Neural progenitor cell (in vitro differentiated cells): ENCODE data around the gene AMN. TPM values are rescaled to one million over a fixed set of nuclear protein-coding genes. Genes with fewer than 3 reads are reported as not detected.
"Not testable (repeated sequence)": the region's sequence is repeated elsewhere in the genome, so short reads cannot be mapped to it uniquely, and the experiment has no call there.

ENCODE experiments used
- DNase-seq: peaks from one replicate; pipeline ENCODE4 v3.0.0-alpha.2; 2016; ENCODE audit warnings: low spot score
- H2AFZ ChIP-seq: fragments of 200-600 bp; sonication (generic); replicated peaks from 2 replicates; pipeline ENCODE4 v1.6.1; 2016; ENCODE audit warnings: antibody characterized with exemption
- H3F3A ChIP-seq: fragments of 200-600 bp; sonication (generic); 2 replicates; pipeline ENCODE4 v1.6.1; 2016; ENCODE audit warnings: antibody characterized with exemption, low read depth
- H3K27ac ChIP-seq: fragments of 200-600 bp; sonication (generic); 2 replicates; pipeline ENCODE4 v1.5.1; 2016; ENCODE audit warnings: mild to moderate bottlenecking
- H3K27me3 ChIP-seq: fragments of 200-600 bp; sonication (generic); 2 replicates; pipeline ENCODE4 v1.6.1; 2016; ENCODE audit warnings: mild to moderate bottlenecking, moderate library complexity
- H3K36me3 ChIP-seq: fragments of 200-600 bp; sonication (generic); 2 replicates; pipeline ENCODE4 v1.5.1; 2016
- H3K4me1 ChIP-seq: fragments of 200-600 bp; sonication (generic); 2 replicates; pipeline ENCODE4 v1.6.1; 2016; ENCODE audit warnings: mixed run types
- H3K4me2 ChIP-seq: fragments of 200-600 bp; sonication (generic); 2 replicates; pipeline ENCODE4 v1.6.1; 2016
- H3K4me3 ChIP-seq: fragments of 200-600 bp; sonication (generic); 2 replicates; pipeline ENCODE4 v1.5.1; 2016
- H3K79me2 ChIP-seq: fragments of 200-600 bp; sonication (generic); 2 replicates; pipeline ENCODE4 v1.6.1; 2016; ENCODE audit warnings: low read depth
- H3K9ac ChIP-seq: fragments of 200-600 bp; sonication (generic); 2 replicates; pipeline ENCODE4 v1.6.1; 2016
- H3K9me3 ChIP-seq: fragments of 200-600 bp; sonication (generic); 2 replicates; pipeline ENCODE4 v1.5.1; 2016; ENCODE audit warnings: low read depth
- H4K20me1 ChIP-seq: fragments of 200-600 bp; sonication (generic); 2 replicates; pipeline ENCODE4 v1.6.1; 2016; ENCODE audit warnings: low read depth
- H3K27ac Mint-ChIP-seq: 3 replicates; pipeline ENCODE4 v1.8.0; 2021; ENCODE audit warnings: mixed read lengths
- H3K27me3 Mint-ChIP-seq: 2 replicates; pipeline ENCODE4 v1.8.0; 2022; ENCODE audit warnings: low read depth, mild to moderate bottlenecking, inconsistent platforms, moderate library complexity, mixed read lengths; ENCODE audit not compliant: insufficient read depth
- H3K36me3 Mint-ChIP-seq: 3 replicates; pipeline ENCODE4 v1.8.0; 2021; ENCODE audit warnings: mixed read lengths
- H3K4me1 Mint-ChIP-seq: 3 replicates; pipeline ENCODE4 v1.8.0; 2021; ENCODE audit warnings: mixed read lengths
- H3K4me3 Mint-ChIP-seq: 3 replicates; pipeline ENCODE4 v1.8.0; 2021; ENCODE audit warnings: mild to moderate bottlenecking, moderate library complexity, mixed read lengths
- H3K9me3 Mint-ChIP-seq: 3 replicates; pipeline ENCODE4 v1.8.0; 2020; ENCODE audit warnings: mixed read lengths
- EZH2 ChIP-seq: fragments of 200-600 bp; sonication (generic); IDR thresholded peaks from 2 replicates; pipeline ENCODE4 v1.6.1; 2017; ENCODE audit warnings: antibody characterized with exemption, mild to moderate bottlenecking, moderate library complexity
- EZH2phosphoT487 ChIP-seq: fragments of 200-600 bp; sonication (generic); IDR thresholded peaks from 2 replicates; pipeline ENCODE4 v1.6.1; 2017; ENCODE audit warnings: antibody characterized with exemption
- total RNA-seq: library from RNA; depleted of rRNA; stranded (reverse); fragments of >200 nt; gene quantifications from 2 replicates; pipeline ENCODE4 v1.2.3, GENCODE V29; 2015; ENCODE audit warnings: low replicate concordance
- TF ChIP-seq, protein P1 (sequence below): fragments of 200-600 bp; sonication (generic); IDR thresholded peaks from 2 replicates; pipeline ENCODE4 v1.5.1; 2017; ENCODE audit warnings: antibody characterized with exemption, mild to moderate bottlenecking

The AMN gene
- total RNA-seq, 1 donor from 2014 or later = not detected

DNA sequence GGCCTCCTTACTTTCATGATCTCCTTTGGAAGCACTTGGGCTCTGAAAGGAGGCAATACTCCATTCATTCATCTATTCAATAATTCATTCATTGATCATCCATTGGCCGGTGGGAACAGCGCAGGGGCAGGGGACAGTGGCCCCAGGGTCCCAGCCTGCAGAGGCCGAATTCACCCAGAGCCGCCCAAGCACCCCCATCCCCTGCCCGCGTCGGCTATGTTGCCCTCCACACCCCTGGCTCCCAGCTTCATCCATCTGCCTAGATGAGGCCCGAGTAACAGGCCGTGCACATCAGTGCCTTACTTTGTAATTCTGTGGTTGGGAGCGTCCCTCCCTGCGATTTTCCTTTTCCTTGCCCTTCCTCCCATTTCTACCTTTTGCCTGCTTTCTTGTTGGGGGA, 3.2 kb downstream of the AMN start:
- peak overlapping the region; percentile 9 for H3K4me2 ChIP-seq
- H3K9me3 ChIP-seq = no peaks in the 10 kb centered on the region
- H3K9ac ChIP-seq = no peak overlapping the region
- Mint-ChIP-seq H3K27me3 (peaks cover 21% of the 10 kb centered on the region), H3K4me3 (no peak overlapping the region), H3K9me3 (no peaks in the 10 kb centered on the region), H3K36me3 (no peaks in the 10 kb centered on the region), H3K4me1 (peaks cover 9% of the 10 kb centered on the region), H3K27ac (no peak overlapping the region)
- no peaks in the 10 kb centered on the region for H3K36me3 ChIP-seq
- peaks cover 25% of the 10 kb centered on the region for H3F3A ChIP-seq
- peaks cover 38% of the 10 kb centered on the region for H3K4me1 ChIP-seq
- peaks cover 22% of the 10 kb centered on the region for H4K20me1 ChIP-seq
- TF ChIP-seq EZH2 = no peak
- TF ChIP-seq, protein P1, sequence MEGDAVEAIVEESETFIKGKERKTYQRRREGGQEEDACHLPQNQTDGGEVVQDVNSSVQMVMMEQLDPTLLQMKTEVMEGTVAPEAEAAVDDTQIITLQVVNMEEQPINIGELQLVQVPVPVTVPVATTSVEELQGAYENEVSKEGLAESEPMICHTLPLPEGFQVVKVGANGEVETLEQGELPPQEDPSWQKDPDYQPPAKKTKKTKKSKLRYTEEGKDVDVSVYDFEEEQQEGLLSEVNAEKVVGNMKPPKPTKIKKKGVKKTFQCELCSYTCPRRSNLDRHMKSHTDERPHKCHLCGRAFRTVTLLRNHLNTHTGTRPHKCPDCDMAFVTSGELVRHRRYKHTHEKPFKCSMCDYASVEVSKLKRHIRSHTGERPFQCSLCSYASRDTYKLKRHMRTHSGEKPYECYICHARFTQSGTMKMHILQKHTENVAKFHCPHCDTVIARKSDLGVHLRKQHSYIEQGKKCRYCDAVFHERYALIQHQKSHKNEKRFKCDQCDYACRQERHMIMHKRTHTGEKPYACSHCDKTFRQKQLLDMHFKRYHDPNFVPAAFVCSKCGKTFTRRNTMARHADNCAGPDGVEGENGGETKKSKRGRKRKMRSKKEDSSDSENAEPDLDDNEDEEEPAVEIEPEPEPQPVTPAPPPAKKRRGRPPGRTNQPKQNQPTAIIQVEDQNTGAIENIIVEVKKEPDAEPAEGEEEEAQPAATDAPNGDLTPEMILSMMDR = no peak
- no peak for TF ChIP-seq EZH2phosphoT487
- DNase-seq = no peak
- no peak overlapping the region for H2AFZ ChIP-seq
- H3K4me3 ChIP-seq = no peak overlapping the region
- no peaks in the 10 kb centered on the region for H3K79me2 ChIP-seq
- no peak overlapping the region for H3K27ac ChIP-seq
- H3K27me3 ChIP-seq = peaks cover 100% of the 10 kb centered on the region

DNA sequence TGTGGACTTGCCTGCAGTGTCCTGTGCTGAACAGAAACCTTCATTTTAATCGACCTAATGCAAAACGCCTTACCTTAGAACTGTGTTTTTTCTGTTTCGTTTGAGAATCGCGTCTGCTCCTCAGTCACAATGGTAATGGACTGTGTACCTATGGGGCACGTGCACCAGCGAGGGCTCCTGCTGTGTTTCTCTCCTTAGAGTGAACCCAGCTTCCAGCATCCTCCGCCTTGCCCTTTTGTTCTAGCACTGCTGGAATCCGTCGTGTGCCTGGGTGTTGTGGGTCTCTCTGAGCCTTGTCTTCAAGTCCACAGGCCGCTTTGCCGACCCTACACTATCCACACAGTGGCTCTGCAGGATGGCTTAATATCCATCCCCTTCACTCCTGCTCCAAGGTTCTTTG, 3.6 kb downstream of the AMN start:
- Histone ChIP-seq H3K4me3 (no peak overlapping the region), H4K20me1 (peaks cover 27% of the 10 kb centered on the region), H3K27ac (no peak overlapping the region), H3K4me2 (peak overlapping the region; percentile 9), H3K27me3 (peaks cover 100% of the 10 kb centered on the region), H3F3A (peaks cover 27% of the 10 kb centered on the region), H3K9ac (no peak overlapping the region), H3K36me3 (no peaks in the 10 kb centered on the region), H2AFZ (no peak overlapping the region), H3K4me1 (peaks cover 38% of the 10 kb centered on the region), H3K79me2 (no peaks in the 10 kb centered on the region), H3K9me3 (no peaks in the 10 kb centered on the region)
- Mint-ChIP-seq H3K9me3 (no peaks in the 10 kb centered on the region), H3K36me3 (no peaks in the 10 kb centered on the region), H3K27ac (no peak overlapping the region), H3K27me3 (peaks cover 25% of the 10 kb centered on the region), H3K4me1 (peaks cover 9% of the 10 kb centered on the region), H3K4me3 (no peak overlapping the region)
- DNase-seq = peak; percentile 51
- TF ChIP-seq EZH2phosphoT487 (no peak), EZH2 (no peak)
- TF ChIP-seq, protein P1 = no peak

DNA sequence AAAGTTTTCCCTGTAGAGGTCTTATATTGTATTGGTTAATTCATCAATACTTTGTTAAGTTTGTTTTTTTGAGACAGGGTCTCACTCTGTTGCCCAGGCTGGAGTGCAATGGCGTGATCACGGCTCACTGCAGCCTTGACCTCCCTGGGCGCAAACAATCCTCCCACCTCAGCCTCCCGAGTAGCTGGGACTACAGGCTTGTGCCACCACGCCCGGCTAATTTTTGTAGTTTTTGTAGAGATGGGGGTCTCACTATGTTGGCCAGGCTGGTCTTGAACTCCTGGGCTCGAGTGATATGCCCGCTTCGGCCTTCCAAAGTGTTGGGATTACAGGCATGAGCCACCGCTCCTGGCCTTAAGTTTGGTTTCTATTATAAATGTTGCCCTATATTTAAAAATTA, 4.4 kb downstream of the AMN start:
- not testable (repeated sequence) for H3K4me1 Mint-ChIP-seq, H3K4me2 ChIP-seq, H3K27ac Mint-ChIP-seq

DNA sequence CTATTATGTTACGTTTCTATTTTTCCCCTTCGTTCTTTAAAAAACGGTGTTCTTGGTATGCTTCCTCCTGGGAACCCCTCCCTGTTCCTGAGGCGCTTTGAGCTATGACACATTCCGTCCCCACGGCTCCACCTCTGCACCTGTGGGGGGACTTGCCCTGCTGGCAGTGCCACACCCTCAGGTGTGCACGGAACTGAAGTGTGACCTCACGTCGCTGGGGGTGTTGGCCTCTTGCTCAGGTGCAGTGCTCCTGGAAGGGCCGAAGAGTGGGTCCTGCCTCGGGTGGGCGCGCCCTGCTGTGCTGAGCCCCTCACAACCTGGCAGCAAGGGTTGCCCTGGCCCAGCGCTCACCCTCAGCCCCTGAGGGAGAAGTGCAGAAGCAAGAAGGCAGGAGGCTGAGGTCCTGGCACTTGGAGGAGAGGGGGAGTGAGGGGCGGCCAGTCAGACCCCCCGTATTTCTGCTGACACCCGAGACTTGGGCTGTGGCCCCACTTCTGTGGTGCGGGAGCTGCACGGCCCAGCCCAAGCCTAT, 4.9 kb downstream of the AMN start:
- peak overlapping the region; percentile 99 for H3K4me2 ChIP-seq
- no peak for DNase-seq
- H3K27me3 ChIP-seq = peaks cover 95% of the 10 kb centered on the region

More for the DNA sequence above, 4.4 kb downstream of the AMN start:
- H3K4me3 Mint-ChIP-seq, H3K4me3 ChIP-seq, DNase-seq, H2AFZ ChIP-seq, H3K9me3 Mint-ChIP-seq, H3K27ac ChIP-seq, H3K36me3 Mint-ChIP-seq, H3K9me3 ChIP-seq, H3K36me3 ChIP-seq, H3K79me2 ChIP-seq, H3K9ac ChIP-seq: not testable (repeated sequence)
- peaks cover 31% of the 10 kb centered on the region for H3K27me3 Mint-ChIP-seq
- H4K20me1 ChIP-seq = peaks cover 30% of the 10 kb centered on the region
- peaks cover 100% of the 10 kb centered on the region for H3K27me3 ChIP-seq
- H3F3A ChIP-seq = peaks cover 27% of the 10 kb centered on the region
- peaks cover 38% of the 10 kb centered on the region for H3K4me1 ChIP-seq

More for the DNA sequence above, 4.9 kb downstream of the AMN start:
- Histone ChIP-seq H2AFZ (peak overlapping the region; percentile 99), H3K27ac (no peak overlapping the region), H3K79me2 (no peaks in the 10 kb centered on the region), H3K9ac (no peak overlapping the region), H3K36me3 (no peaks in the 10 kb centered on the region), H4K20me1 (peaks cover 32% of the 10 kb centered on the region), H3K4me3 (peak overlapping the region; percentile 75), H3K9me3 (no peaks in the 10 kb centered on the region), H3K4me1 (peaks cover 38% of the 10 kb centered on the region), H3F3A (peaks cover 27% of the 10 kb centered on the region)
- Mint-ChIP-seq H3K27ac (no peak overlapping the region), H3K27me3 (peaks cover 31% of the 10 kb centered on the region), H3K9me3 (no peaks in the 10 kb centered on the region), H3K36me3 (peaks cover 3% of the 10 kb centered on the region), H3K4me1 (peaks cover 9% of the 10 kb centered on the region), H3K4me3 (peak overlapping the region; percentile 70)
- TF ChIP-seq EZH2phosphoT487 (no peak), EZH2 (no peak)
- TF ChIP-seq, protein P1 = no peak
